ENCODE results near the gene FTCD.
"Not testable (repeated sequence)": the region's sequence is repeated elsewhere in the genome, so short reads cannot be mapped to it uniquely, and the experiment has no call there.

The FTCD gene, protein sequence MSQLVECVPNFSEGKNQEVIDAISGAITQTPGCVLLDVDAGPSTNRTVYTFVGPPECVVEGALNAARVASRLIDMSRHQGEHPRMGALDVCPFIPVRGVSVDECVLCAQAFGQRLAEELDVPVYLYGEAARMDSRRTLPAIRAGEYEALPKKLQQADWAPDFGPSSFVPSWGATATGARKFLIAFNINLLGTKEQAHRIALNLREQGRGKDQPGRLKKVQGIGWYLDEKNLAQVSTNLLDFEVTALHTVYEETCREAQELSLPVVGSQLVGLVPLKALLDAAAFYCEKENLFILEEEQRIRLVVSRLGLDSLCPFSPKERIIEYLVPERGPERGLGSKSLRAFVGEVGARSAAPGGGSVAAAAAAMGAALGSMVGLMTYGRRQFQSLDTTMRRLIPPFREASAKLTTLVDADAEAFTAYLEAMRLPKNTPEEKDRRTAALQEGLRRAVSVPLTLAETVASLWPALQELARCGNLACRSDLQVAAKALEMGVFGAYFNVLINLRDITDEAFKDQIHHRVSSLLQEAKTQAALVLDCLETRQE

DNA sequence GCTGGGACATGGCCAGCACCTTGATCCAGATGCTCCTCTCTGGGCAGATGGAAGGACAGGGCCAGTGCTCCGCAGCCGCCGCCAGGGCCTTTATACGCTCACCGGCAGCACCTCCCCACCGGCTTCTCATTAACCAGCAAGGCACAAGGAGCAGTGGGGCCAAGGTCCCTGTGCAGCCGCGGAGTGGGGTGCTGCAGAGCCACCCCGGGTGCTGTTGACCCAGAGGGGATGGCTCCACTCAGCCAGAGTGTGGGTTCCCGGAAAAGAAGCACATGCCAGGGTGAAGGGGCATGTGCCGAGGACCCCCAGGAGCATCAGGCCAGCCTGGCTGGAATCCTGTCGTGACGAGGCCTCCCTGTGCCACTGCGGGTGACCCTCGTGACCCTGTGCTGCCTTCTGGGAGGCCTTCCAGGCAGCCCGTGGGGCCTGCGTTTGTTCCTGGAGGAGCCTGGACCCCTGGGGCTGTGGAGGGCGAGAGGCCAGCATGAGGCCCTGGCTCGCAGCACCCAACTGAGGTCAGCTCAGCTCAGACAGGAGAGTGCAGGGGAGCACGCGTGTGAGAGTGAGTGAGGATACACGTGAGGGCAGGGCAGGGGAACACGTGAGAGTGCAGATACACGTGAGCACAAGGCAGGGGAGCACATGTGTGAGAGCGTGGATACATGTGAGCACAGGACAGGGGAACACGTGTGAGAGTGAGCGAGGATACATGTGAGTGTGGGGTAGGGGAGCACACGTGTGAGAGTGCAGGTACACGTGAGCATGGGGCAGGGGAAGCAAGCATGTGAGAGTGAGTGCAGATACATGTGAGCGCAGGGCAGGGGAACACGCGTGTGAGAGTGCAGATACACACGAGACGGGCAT lies at the start of gene FTCD:
Gene FTCD, minus strand, starts transcription at position 66 of the 864 bp plus-strand sequence. Its CDS starts 56 bp downstream, at position 10.
- peaks cover 0 to 13% (median 12%) of the 10 kb centered on the region in 5 donors for H3K4me1 ChIP-seq (ENCODE audit: control insufficient read depth in 5 of 5, insufficient read depth in 5 of 5, low read length in 5 of 5)
- H3K9ac ChIP-seq (ENCODE audit: low read length in 5 of 5), result no peak within 1 kb of the TSS
- H3K27ac ChIP-seq (ENCODE audit: low read depth, low read length), result no peak within 1 kb of the TSS
- no peaks in the 10 kb centered on the region for H3K9me3 ChIP-seq (ENCODE audit: control insufficient read depth in 5 of 5, low read length in 5 of 5)
- no peaks in the 10 kb centered on the region for H3K36me3 ChIP-seq (ENCODE audit: control insufficient read depth in 5 of 5, insufficient read depth in 5 of 5, low read length in 5 of 5)
- no peak within 1 kb of the TSS for H3K4me3 ChIP-seq (ENCODE audit: low read depth in 1 of 5, low read length in 5 of 5)
- peaks cover 0 to 7% (median 0%) of the 10 kb centered on the region in 5 donors for H3K27me3 ChIP-seq (ENCODE audit: control insufficient read depth in 5 of 5, insufficient read depth in 4 of 5, low read length in 5 of 5)

DNA sequence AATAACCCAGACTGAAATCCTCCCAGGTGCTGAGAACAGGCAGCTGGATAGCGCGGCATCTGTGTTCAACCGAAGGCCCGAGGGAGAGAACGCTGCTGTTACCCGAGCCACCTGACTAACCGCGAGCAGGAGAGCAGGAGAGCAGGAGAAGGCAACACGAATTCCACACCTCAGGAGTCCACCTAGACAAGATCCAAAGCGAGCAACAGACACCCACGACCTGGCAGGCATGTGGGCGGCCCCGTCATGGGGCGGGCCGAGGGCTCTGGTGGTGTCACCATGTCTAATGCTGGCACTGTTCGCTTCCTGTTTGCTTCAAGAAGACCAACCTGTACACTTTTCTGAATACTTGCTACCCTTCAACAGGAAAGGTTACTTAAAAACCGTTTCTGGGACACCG lies 49.8 kb upstream of the FTCD start:
- Histone ChIP-seq H3K4me1 (ENCODE audit: control insufficient read depth in 5 of 5, insufficient read depth in 5 of 5, low read length in 5 of 5) (peaks cover 0 to 9% (median 0%) of the 10 kb centered on the region in 5 donors), H3K27ac (ENCODE audit: low read depth, low read length) (no peak overlapping the region), H3K9me3 (ENCODE audit: control insufficient read depth in 5 of 5, low read length in 5 of 5) (no peaks in the 10 kb centered on the region), H3K27me3 (ENCODE audit: control insufficient read depth in 5 of 5, insufficient read depth in 4 of 5, low read length in 5 of 5) (no peaks in the 10 kb centered on the region), H3K36me3 (ENCODE audit: control insufficient read depth in 5 of 5, insufficient read depth in 5 of 5, low read length in 5 of 5) (peaks cover 13 to 82% (median 78%) of the 10 kb centered on the region in 5 donors), H3K9ac (ENCODE audit: low read length in 5 of 5) (no peak overlapping the region), H3K4me3 (ENCODE audit: low read depth in 1 of 5, low read length in 5 of 5) (no peak overlapping the region)

DNA sequence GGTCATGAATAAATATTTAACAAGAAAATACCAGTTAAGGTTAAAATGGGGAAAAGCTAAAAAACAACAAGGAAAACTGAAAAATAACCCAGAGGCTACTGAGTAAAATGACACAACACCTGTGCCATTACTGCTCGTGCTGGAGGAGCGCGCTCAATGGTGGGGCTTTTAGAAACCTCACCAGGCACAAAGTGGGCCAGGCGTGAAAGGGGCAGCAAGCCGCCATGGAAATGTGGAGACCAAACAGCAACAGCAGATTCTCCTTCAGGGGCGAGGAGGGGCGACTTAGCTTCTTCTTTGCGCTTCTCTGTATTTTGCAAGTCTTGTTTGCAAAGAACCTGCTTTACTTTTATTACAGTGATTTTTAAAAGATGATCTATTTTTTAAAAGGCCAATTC lies 47.8 kb upstream of the FTCD start:
- H3K4me1 ChIP-seq (ENCODE audit: control insufficient read depth in 5 of 5, insufficient read depth in 5 of 5, low read length in 5 of 5), result peaks cover 0 to 9% (median 0%) of the 10 kb centered on the region in 5 donors
- H3K36me3 ChIP-seq (ENCODE audit: control insufficient read depth in 5 of 5, insufficient read depth in 5 of 5, low read length in 5 of 5), result peaks cover 17 to 82% (median 70%) of the 10 kb centered on the region in 5 donors
- no peaks in the 10 kb centered on the region for H3K9me3 ChIP-seq (ENCODE audit: control insufficient read depth in 5 of 5, low read length in 5 of 5)
- no peak overlapping the region for H3K4me3 ChIP-seq (ENCODE audit: low read depth in 1 of 5, low read length in 5 of 5)
- H3K27ac ChIP-seq (ENCODE audit: low read depth, low read length), result no peak overlapping the region
- H3K27me3 ChIP-seq (ENCODE audit: control insufficient read depth in 5 of 5, insufficient read depth in 4 of 5, low read length in 5 of 5), result no peaks in the 10 kb centered on the region
- H3K9ac ChIP-seq (ENCODE audit: low read length in 5 of 5), result no peak overlapping the region

DNA sequence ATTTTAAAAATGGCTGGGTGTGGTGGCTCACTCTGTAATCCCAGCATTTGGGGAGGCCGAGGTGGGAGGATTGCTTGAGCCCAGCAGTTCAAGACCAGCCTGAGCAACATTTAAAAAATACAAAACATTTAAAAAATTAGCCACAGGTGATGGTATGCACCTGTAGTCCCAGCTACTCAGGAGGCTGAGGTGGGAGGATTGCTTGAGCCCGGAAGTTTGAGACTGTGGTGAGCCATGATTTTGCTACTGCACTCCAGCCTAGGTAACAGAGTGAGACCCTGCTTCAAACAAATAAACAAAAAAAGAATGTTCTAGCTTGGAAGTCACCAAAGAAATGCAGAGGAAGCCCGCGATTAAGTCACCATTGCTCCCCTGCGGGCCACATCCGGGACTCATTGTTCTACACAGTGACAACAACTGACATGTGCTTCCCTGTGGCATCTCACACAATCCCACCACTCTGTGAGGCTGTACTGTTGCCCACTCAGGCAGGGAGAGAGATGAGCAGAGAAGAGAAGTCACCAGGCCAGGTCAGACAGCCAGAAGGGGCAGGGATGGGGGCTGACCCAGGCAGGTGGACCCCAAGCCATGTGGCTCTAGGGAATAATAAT lies 47.3 kb upstream of the FTCD start:
- H3K27me3 ChIP-seq (ENCODE audit: control insufficient read depth in 5 of 5, insufficient read depth in 4 of 5, low read length in 5 of 5), result no peaks in the 10 kb centered on the region
- H3K9ac ChIP-seq (ENCODE audit: low read length in 5 of 5), result no peak overlapping the region
- no peak overlapping the region for H3K27ac ChIP-seq (ENCODE audit: low read depth, low read length)
- peaks cover 0 to 9% (median 0%) of the 10 kb centered on the region in 5 donors for H3K4me1 ChIP-seq (ENCODE audit: control insufficient read depth in 5 of 5, insufficient read depth in 5 of 5, low read length in 5 of 5)
- peaks cover 17 to 82% (median 68%) of the 10 kb centered on the region in 5 donors for H3K36me3 ChIP-seq (ENCODE audit: control insufficient read depth in 5 of 5, insufficient read depth in 5 of 5, low read length in 5 of 5)
- no peak overlapping the region for H3K4me3 ChIP-seq (ENCODE audit: low read depth in 1 of 5, low read length in 5 of 5)
- H3K9me3 ChIP-seq (ENCODE audit: control insufficient read depth in 5 of 5, low read length in 5 of 5), result no peaks in the 10 kb centered on the region

DNA sequence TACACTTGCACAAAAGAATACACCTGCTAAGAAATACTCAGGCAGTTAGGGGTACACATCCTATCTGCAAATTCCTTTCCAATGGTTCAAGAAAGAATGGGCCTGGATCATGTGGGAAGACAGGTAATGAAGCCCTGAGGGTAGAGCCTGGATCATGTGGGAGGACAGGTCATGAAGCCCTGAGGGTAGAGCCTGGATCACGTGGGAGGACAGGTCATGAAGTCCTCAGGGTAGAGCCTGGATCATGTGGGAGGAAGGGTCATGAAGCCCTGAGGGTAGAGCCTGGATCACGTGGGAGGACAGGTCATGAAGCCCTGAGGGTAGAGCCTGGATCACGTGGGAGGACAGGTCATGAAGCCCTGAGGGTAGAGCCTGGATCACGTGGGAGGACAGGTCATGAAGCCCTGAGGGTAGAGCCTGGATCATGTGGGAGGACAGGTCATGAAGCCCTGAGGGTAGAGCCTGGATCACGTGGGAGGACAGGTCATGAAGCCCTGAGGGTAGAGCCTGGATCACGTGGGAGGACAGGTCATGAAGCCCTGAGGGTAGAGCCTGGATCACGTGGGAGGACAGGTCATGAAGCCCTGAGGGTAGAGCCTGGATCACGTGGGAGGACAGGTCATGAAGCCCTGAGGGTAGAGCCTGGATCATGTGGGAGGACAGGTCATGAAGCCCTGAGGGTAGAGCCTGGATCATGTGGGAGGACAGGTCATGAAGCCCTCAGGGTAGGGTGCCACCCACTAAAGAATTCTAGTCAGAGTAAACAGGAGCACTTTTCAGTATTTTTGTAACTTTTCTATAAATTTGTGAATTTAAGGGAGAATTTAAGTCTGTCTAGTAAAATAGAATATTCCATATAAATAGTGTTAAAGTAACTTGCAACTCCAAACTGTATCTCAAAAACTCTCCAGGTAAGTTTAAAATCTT lies 45.8 kb upstream of the FTCD start:
- H3K4me3 ChIP-seq (ENCODE audit: low read depth in 1 of 5, low read length in 5 of 5); H3K9ac ChIP-seq (ENCODE audit: low read length in 5 of 5); H3K27ac ChIP-seq (ENCODE audit: low read depth, low read length); H3K4me1 ChIP-seq (ENCODE audit: control insufficient read depth in 5 of 5, insufficient read depth in 5 of 5, low read length in 5 of 5); H3K27me3 ChIP-seq (ENCODE audit: control insufficient read depth in 5 of 5, insufficient read depth in 4 of 5, low read length in 5 of 5); H3K9me3 ChIP-seq (ENCODE audit: control insufficient read depth in 5 of 5, low read length in 5 of 5): not testable (repeated sequence)
- H3K36me3 ChIP-seq (ENCODE audit: control insufficient read depth in 5 of 5, insufficient read depth in 5 of 5, low read length in 5 of 5), result peaks cover 21 to 81% (median 68%) of the 10 kb centered on the region in 5 donors

DNA sequence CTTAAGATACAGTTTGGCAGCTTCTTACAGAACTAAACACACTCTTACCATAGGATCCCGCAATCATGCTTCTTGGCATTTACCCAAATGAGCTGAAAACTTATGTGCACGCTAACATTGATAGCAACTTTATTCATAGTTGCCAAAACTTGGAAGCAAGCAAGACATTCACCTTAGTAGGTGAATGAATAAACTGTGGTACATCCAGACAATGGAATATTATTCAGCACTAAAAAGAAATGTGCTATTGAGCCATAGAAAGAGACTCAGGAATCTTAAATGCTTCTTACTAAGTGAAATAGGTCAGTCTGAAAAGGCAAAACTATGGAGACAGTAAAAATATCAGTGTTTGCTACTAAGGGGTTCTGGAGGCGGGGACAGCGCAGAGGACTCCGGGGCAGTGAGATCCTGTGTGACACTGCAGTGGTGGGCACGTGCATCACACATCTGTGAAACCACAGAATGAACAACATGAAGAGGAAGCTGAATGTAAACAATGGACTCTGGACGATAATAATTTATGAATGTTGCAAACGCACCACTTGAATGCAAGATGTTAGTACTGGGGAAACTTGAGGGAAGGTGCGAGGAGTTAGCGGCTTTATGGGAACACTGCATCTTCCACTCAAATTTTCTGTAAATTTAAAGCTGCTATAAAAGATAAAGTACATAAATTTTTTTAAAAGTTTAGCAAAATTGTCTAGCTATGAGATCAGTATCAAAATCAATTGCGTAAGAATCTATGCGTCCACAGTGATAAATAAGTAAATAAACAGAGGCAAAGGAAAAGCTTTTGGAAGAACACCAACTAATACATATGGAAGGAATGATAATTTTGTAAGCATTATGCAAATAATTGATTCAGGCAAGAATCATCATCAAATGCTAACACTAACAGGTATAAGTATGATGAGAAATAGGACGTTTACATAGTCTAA lies 44.3 kb upstream of the FTCD start:
- Histone ChIP-seq H3K27me3 (ENCODE audit: control insufficient read depth in 5 of 5, insufficient read depth in 4 of 5, low read length in 5 of 5) (no peaks in the 10 kb centered on the region), H3K27ac (ENCODE audit: low read depth, low read length) (no peak overlapping the region), H3K9me3 (ENCODE audit: control insufficient read depth in 5 of 5, low read length in 5 of 5) (no peaks in the 10 kb centered on the region), H3K4me3 (ENCODE audit: low read depth in 1 of 5, low read length in 5 of 5) (no peak overlapping the region), H3K9ac (ENCODE audit: low read length in 5 of 5) (no peak overlapping the region), H3K36me3 (ENCODE audit: control insufficient read depth in 5 of 5, insufficient read depth in 5 of 5, low read length in 5 of 5) (peaks cover 18 to 81% (median 69%) of the 10 kb centered on the region in 5 donors), H3K4me1 (ENCODE audit: control insufficient read depth in 5 of 5, insufficient read depth in 5 of 5, low read length in 5 of 5) (peaks cover 0 to 9% (median 0%) of the 10 kb centered on the region in 5 donors)

DNA sequence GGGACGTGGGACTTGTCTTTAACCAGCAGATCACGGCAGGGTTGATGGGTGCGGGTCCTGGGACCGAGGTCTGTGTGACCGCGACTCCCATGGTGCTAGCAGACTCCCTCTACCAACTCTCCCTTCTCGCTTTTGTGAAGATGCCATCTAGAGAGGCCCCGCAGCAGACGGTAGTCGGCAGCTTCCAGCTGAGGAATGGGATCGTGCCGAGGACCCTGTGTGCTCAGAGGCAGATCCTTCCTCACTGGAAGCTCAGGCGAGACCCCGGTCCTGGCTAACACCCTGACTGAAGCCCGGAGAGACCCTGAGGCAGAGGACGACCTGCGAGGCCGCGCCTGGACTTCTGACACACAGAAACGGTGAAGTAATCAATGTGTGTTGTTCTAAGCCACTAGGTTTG lies 41.4 kb upstream of the FTCD start:
- peaks cover 13 to 90% (median 81%) of the 10 kb centered on the region in 5 donors for H3K36me3 ChIP-seq (ENCODE audit: control insufficient read depth in 5 of 5, insufficient read depth in 5 of 5, low read length in 5 of 5)
- no peaks in the 10 kb centered on the region for H3K9me3 ChIP-seq (ENCODE audit: control insufficient read depth in 5 of 5, low read length in 5 of 5)
- no peaks in the 10 kb centered on the region for H3K4me1 ChIP-seq (ENCODE audit: control insufficient read depth in 5 of 5, insufficient read depth in 5 of 5, low read length in 5 of 5)
- H3K27me3 ChIP-seq (ENCODE audit: control insufficient read depth in 5 of 5, insufficient read depth in 4 of 5, low read length in 5 of 5), result no peaks in the 10 kb centered on the region
- H3K4me3 ChIP-seq (ENCODE audit: low read depth in 1 of 5, low read length in 5 of 5), result no peak overlapping the region
- H3K9ac ChIP-seq (ENCODE audit: low read length in 5 of 5), result no peak overlapping the region
- no peak overlapping the region for H3K27ac ChIP-seq (ENCODE audit: low read depth, low read length)

DNA sequence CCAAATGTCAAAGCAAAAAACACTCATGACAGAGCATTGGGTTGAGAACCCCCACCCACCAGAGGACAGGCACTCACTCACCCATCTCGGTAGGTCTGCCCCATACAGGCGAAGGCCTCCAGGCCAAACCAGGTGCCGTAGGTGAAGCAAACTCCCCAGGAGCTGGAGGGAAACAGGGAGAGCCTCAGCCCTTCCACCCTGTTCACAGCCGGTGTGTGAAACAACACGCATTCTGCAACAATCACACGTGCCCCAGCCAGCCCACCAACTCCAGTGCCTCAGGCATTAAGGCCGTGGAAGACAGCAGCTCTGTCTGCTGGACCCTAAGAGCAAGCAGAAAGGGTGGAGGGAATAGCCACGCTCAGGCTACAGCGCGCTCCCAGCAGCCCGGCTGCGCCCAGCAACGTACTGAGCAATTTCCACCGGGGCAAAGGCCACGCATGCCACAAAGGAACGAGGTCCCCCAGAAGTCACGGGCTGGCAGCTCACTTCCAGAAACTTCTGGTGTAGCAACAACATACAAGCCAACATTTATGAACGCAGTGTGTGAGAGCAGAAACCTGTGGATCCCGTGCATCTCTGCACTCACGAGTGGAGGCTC lies 40.3 kb upstream of the FTCD start:
- Histone ChIP-seq H3K27me3 (ENCODE audit: control insufficient read depth in 5 of 5, insufficient read depth in 4 of 5, low read length in 5 of 5) (no peaks in the 10 kb centered on the region), H3K9ac (ENCODE audit: low read length in 5 of 5) (no peak overlapping the region), H3K4me3 (ENCODE audit: low read depth in 1 of 5, low read length in 5 of 5) (no peak overlapping the region), H3K9me3 (ENCODE audit: control insufficient read depth in 5 of 5, low read length in 5 of 5) (no peaks in the 10 kb centered on the region), H3K36me3 (ENCODE audit: control insufficient read depth in 5 of 5, insufficient read depth in 5 of 5, low read length in 5 of 5) (peaks cover 13 to 96% (median 88%) of the 10 kb centered on the region in 5 donors), H3K27ac (ENCODE audit: low read depth, low read length) (no peak overlapping the region), H3K4me1 (ENCODE audit: control insufficient read depth in 5 of 5, insufficient read depth in 5 of 5, low read length in 5 of 5) (peaks cover 0 to 10% (median 6%) of the 10 kb centered on the region in 5 donors)
